Naive B cell (primary cell): ENCODE results near the gene TBC1D8. TPM values are rescaled to one million over a fixed set of nuclear protein-coding genes. Genes with fewer than 3 reads are reported as not detected.

Experiments
- ATAC-seq, 2 donors: fragments of 150-1000 bp; cut with Tn5 transposase; 2 replicates each; pipeline ENCODE4 v1.10.0; 2021; ENCODE audit warnings: low read depth in 2 of 2, mild to moderate bottlenecking in 2 of 2, moderate library complexity in 2 of 2
- DNase-seq: peaks from one replicate; pipeline ENCODE4 v3.0.0; 2022
- H3K27ac Mint-ChIP-seq, 6 donors: one replicate each; pipeline ENCODE4 v1.8.0; 2020 to 2022; ENCODE audit warnings: mild to moderate bottlenecking in 6 of 6, mixed read lengths in 6 of 6, moderate library complexity in 5 of 6, inconsistent platforms in 2 of 6
- H3K27me3 Mint-ChIP-seq, 3 donors: one replicate each; pipeline ENCODE4 v1.8.0; 2021 to 2022; ENCODE audit warnings: mixed read lengths in 3 of 3, mild to moderate bottlenecking in 1 of 3
- H3K36me3 Mint-ChIP-seq, 2 donors: one replicate each; pipeline ENCODE4 v1.8.0; 2020 to 2022; ENCODE audit warnings: mixed read lengths in 2 of 2, inconsistent platforms in 1 of 2, mild to moderate bottlenecking in 1 of 2
- H3K4me1 Mint-ChIP-seq, 3 donors: one replicate each; pipeline ENCODE4 v1.8.0; 2020 to 2022; ENCODE audit warnings: mixed read lengths in 3 of 3, inconsistent platforms in 1 of 3, mild to moderate bottlenecking in 1 of 3, moderate library complexity in 1 of 3
- H3K4me3 Mint-ChIP-seq, 8 donors: one replicate each; pipeline ENCODE4 v1.8.0; 2020 to 2022; ENCODE audit warnings: mild to moderate bottlenecking in 8 of 8, mixed read lengths in 8 of 8, moderate library complexity in 8 of 8, inconsistent platforms in 2 of 8
- H3K9me3 Mint-ChIP-seq, 7 donors: one replicate each; pipeline ENCODE4 v1.8.0; 2020 to 2022; ENCODE audit warnings: mixed read lengths in 7 of 7, mild to moderate bottlenecking in 5 of 7, inconsistent platforms in 2 of 7, moderate library complexity in 1 of 7
- polyA plus RNA-seq, 6 donors: library from polyadenylated mRNA; unstranded; fragments of 300-500 nt; fragmentation: Illumina TruSeq; gene quantifications; one replicate each; pipeline ENCODE4 v1.2.3, GENCODE V29; 2021; ENCODE audit warnings: low read depth in 6 of 6

The TBC1D8 gene
- polyA plus RNA-seq, 6 donors from 2014 or later, result 0.19 to 0.72 (median 0.23) TPM; not detected in 1

DNA sequence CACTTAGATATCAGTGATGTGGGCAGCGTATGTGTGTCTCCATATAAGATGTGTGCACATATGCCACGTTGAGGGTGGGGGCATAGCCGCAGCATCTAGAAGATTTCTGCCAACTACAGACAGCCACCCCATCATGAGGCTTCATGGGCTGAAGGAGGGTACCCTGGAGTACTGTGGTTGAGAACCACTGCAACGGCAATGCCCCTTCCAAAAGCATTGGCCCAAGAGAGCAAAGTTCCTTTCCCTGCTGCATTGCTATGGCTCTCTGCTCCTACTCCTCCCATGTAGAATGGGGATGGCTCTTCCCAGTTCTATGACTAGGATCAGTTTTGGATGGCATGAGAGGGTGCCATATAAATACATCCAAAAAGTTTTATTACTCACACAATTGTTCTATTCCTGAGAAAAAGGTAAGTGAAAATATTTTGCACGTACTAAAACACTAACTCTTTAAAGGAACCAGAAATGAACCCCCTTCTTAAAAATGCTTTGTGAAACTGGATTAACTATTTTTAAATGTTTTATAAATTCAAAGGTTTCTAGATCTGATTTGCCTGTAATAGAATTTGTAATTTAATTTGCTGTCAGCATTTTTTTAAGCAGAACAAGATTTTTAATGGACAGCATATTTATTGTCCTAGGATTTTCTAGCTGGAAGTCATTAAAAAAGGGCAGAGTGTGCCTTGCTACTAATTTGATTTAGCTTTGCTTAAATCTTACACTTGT, 153.5 kb downstream of the TBC1D8 start:
- Mint-ChIP-seq H3K9me3 (no peaks in the 10 kb centered on the region), H3K27me3 (peaks cover 0 to 5% (median 0%) of the 10 kb centered on the region in 3 donors), H3K4me1 (peaks cover 10 to 20% (median 13%) of the 10 kb centered on the region in 3 donors), H3K36me3 (no peaks in the 10 kb centered on the region), H3K27ac (no peak overlapping the region), H3K4me3 (no peak overlapping the region)
- ATAC-seq, result no peak
- DNase-seq, result no peak

- Mint-ChIP-seq H3K9me3 (peaks cover 0 to 2% (median 0%) of the 10 kb centered on the region in 7 donors), H3K4me3 (peak overlapping the region in 2 of 8 donors; percentile 45 to 60), H3K4me1 (peaks cover 6 to 18% (median 9%) of the 10 kb centered on the region in 3 donors), H3K36me3 (no peaks in the 10 kb centered on the region), H3K27me3 (peaks cover 0 to 10% (median 0%) of the 10 kb centered on the region in 3 donors), H3K27ac (no peak overlapping the region)
- ATAC-seq, result no peak
- DNase-seq, result no peak
These were observed 155.7 kb downstream of the TBC1D8 start for GRCh38 chr2:100995309-100996075.

- H3K4me1 Mint-ChIP-seq, result peaks cover 6 to 18% (median 9%) of the 10 kb centered on the region in 3 donors
- peaks cover 0 to 2% (median 0%) of the 10 kb centered on the region in 7 donors for H3K9me3 Mint-ChIP-seq
- H3K36me3 Mint-ChIP-seq, result no peaks in the 10 kb centered on the region
- H3K27ac Mint-ChIP-seq, result no peak overlapping the region
- H3K4me3 Mint-ChIP-seq, result peak overlapping the region in 1 of 8 donors; percentile 53
- ATAC-seq, result no peak
- DNase-seq, result no peak
- H3K27me3 Mint-ChIP-seq, result peaks cover 0 to 4% (median 4%) of the 10 kb centered on the region in 3 donors
These were observed 157.9 kb downstream of the TBC1D8 start for GRCh38 chr2:100993294-100993693.

- Mint-ChIP-seq H3K36me3 (no peaks in the 10 kb centered on the region), H3K4me1 (peaks cover 6 to 18% (median 9%) of the 10 kb centered on the region in 3 donors), H3K4me3 (peak overlapping the region in 4 of 8 donors; percentile 0 to 31 (median 23)), H3K9me3 (peaks cover 0 to 2% (median 0%) of the 10 kb centered on the region in 7 donors), H3K27ac (peak overlapping the region in 2 of 6 donors; percentile 61 to 62), H3K27me3 (peaks cover 0 to 4% (median 4%) of the 10 kb centered on the region in 3 donors)
- ATAC-seq (peak; percentile 83 to 97), DNase-seq (no peak)
These were observed 158.9 kb downstream of the TBC1D8 start for GRCh38 chr2:100992262-100992661.

- no peak for DNase-seq
- H3K27me3 Mint-ChIP-seq, result peaks cover 0 to 4% (median 4%) of the 10 kb centered on the region in 3 donors
- no peaks in the 10 kb centered on the region for H3K36me3 Mint-ChIP-seq
- H3K4me1 Mint-ChIP-seq, result peaks cover 6 to 18% (median 9%) of the 10 kb centered on the region in 3 donors
- ATAC-seq, result no peak
- H3K9me3 Mint-ChIP-seq, result peaks cover 0 to 2% (median 0%) of the 10 kb centered on the region in 7 donors
- no peak overlapping the region for H3K27ac Mint-ChIP-seq
- peak overlapping the region in 1 of 8 donors; percentile 45 for H3K4me3 Mint-ChIP-seq
These were observed 159.8 kb downstream of the TBC1D8 start for GRCh38 chr2:100991404-100991773.

- ATAC-seq, result no peak
- DNase-seq, result no peak
- Mint-ChIP-seq H3K4me3 (no peak overlapping the region), H3K27me3 (peaks cover 0 to 4% (median 4%) of the 10 kb centered on the region in 3 donors), H3K36me3 (no peaks in the 10 kb centered on the region), H3K27ac (no peak overlapping the region), H3K9me3 (peaks cover 0 to 2% (median 0%) of the 10 kb centered on the region in 7 donors), H3K4me1 (peaks cover 6 to 18% (median 9%) of the 10 kb centered on the region in 3 donors)
These were observed 160.4 kb downstream of the TBC1D8 start for GRCh38 chr2:100990650-100991403.

GRCh38 chr2:100990166-100990565, 161.0 kb downstream of the TBC1D8 start:
- no peaks in the 10 kb centered on the region for H3K36me3 Mint-ChIP-seq
- no peak overlapping the region for H3K4me3 Mint-ChIP-seq
- DNase-seq (no peak), ATAC-seq (no peak)
- peak overlapping the region in 1 of 6 donors; percentile 53 for H3K27ac Mint-ChIP-seq
- H3K27me3 Mint-ChIP-seq, result peaks cover 2 to 5% (median 4%) of the 10 kb centered on the region in 3 donors
- H3K9me3 Mint-ChIP-seq, result peaks cover 0 to 2% (median 0%) of the 10 kb centered on the region in 7 donors
- peaks cover 6 to 18% (median 9%) of the 10 kb centered on the region in 3 donors for H3K4me1 Mint-ChIP-seq

GRCh38 chr2:100989666-100990065, 161.5 kb downstream of the TBC1D8 start:
- Mint-ChIP-seq H3K4me3 (peak overlapping the region in 1 of 8 donors; percentile 10), H3K9me3 (peaks cover 0 to 2% (median 0%) of the 10 kb centered on the region in 7 donors), H3K27me3 (peaks cover 7 to 10% (median 8%) of the 10 kb centered on the region in 3 donors), H3K4me1 (peaks cover 10 to 18% (median 14%) of the 10 kb centered on the region in 3 donors), H3K36me3 (no peaks in the 10 kb centered on the region), H3K27ac (peak overlapping the region in 2 of 6 donors; percentile 12 to 53)
- DNase-seq (no peak), ATAC-seq (no peak)

DNA sequence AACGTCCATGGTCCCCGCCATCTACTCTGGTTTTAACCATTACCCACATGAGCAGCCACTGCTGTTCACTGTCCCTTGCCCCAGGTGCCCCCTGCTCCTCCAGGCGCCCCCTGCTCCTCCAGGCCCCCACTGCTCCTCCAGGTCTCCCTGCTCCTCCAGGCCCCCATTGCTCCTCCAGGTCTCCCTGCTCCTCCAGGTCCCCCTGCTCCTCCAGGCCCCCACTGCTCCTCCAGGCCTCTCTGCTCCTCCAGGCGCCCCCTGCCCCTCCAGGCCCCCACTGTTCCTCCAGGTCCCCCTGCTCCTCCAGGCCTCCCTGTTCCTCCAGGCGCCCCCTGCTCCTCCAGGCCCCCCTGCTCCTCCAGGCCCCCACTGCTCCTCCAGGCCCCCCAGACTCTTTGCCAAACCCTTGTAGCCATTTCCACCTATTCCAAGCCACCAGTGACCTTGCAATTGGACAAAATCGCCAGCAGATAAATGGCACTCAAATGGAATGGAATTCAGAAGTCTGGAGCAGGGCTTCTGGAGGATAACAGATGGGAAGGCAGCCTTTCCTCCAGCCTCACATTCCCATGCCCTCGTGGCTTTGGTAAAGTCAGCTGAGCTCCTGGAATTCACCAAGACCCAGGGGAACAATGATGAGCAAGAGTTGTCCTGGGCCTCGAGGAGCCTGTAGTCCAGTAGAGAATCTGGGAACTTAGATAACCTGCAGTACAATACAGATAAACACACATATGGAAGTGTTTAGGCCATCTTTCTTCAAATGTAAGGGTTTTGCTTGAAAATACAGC, 162.4 kb downstream of the TBC1D8 start:
- peaks cover 10 to 18% (median 14%) of the 10 kb centered on the region in 3 donors for H3K4me1 Mint-ChIP-seq
- H3K9me3 Mint-ChIP-seq, result peaks cover 0 to 2% (median 0%) of the 10 kb centered on the region in 7 donors
- H3K27ac Mint-ChIP-seq, result peak overlapping the region in 2 of 6 donors; percentile 14 to 53
- no peak for DNase-seq
- no peak for ATAC-seq
- H3K4me3 Mint-ChIP-seq, result no peak overlapping the region
- H3K27me3 Mint-ChIP-seq, result peaks cover 8 to 10% (median 8%) of the 10 kb centered on the region in 3 donors
- H3K36me3 Mint-ChIP-seq, result no peaks in the 10 kb centered on the region

DNA sequence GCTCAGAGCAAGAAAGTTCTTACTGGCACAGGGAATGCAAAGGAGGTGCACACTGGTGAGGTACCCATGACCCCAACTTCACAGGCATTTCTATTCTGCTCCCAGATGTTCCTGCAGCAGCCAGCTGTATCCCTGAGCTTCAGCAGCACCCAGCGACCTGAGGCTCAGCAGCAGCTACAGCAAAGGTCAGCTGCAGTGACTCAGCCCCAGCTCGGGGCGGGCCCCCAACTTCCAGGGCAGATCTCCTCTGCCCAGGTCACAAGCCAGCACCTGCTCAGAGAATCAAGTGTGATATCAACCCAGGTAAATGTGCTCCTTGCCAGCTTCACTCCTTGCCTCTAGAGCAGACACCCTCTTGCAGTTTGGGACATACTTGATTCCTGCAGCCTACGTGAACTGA, 163.2 kb downstream of the TBC1D8 start:
- Mint-ChIP-seq H3K4me1 (peaks cover 10 to 17% (median 14%) of the 10 kb centered on the region in 3 donors), H3K27ac (no peak overlapping the region), H3K9me3 (peaks cover 0 to 2% (median 0%) of the 10 kb centered on the region in 7 donors), H3K4me3 (no peak overlapping the region), H3K36me3 (no peaks in the 10 kb centered on the region), H3K27me3 (peaks cover 8 to 10% (median 8%) of the 10 kb centered on the region in 3 donors)
- DNase-seq, result no peak
- no peak for ATAC-seq

DNA sequence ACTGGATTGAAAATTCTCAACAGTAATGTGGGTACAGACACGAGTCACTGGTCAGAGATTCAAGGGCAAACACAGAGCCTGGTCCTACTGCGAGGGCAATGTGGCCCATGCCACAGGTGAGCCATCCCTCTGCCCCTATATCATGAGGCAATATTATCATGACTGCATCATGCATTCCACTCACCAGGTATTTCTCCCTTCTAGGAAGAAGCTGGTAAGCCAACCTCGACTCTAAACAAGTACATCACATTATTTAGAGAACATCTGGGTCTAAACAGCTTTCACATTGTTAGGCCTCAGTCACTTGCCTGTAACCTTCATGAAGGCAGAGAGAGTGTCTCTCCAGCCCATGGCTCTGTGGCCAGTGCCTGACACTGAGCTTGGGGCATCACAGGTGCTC, 163.6 kb downstream of the TBC1D8 start:
- ATAC-seq (no peak), DNase-seq (no peak)
- Mint-ChIP-seq H3K27me3 (peaks cover 8 to 12% (median 12%) of the 10 kb centered on the region in 3 donors), H3K9me3 (peaks cover 0 to 2% (median 0%) of the 10 kb centered on the region in 7 donors), H3K4me3 (no peak overlapping the region), H3K36me3 (no peaks in the 10 kb centered on the region), H3K4me1 (peaks cover 8 to 13% (median 13%) of the 10 kb centered on the region in 3 donors), H3K27ac (no peak overlapping the region)

DNA sequence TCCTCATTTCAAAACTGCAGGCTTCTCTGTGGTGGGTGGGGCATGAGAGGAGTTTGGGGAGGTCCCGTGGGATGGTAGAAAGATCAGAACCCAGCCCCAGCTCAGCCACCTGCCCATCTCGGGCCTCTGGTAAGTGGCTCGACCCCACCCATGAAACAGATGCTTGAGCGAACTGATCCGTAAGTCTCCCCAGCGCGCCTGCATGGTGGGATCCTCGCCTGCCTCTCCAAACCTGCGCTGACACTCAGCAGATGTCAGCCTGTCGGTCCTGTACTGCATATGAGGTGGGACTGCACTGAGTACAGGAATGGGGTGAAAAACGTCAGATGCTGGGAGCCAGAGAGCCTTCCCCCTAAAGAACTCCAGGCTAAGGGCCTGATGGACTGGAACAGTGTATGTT, 165.0 kb downstream of the TBC1D8 start:
- no peaks in the 10 kb centered on the region for H3K36me3 Mint-ChIP-seq

More for the DNA sequence above, 165.0 kb downstream of the TBC1D8 start:
- no peak overlapping the region for H3K4me3 Mint-ChIP-seq
- peaks cover 8 to 24% (median 16%) of the 10 kb centered on the region in 3 donors for H3K27me3 Mint-ChIP-seq
- no peak for DNase-seq
- H3K9me3 Mint-ChIP-seq, result no peaks in the 10 kb centered on the region
- H3K27ac Mint-ChIP-seq, result no peak overlapping the region
- H3K4me1 Mint-ChIP-seq, result peaks cover 0 to 6% (median 4%) of the 10 kb centered on the region in 3 donors
- no peak for ATAC-seq
